Measurements from ENCODE around the gene GADD45B. TPM values are rescaled to one million over a fixed set of nuclear protein-coding genes. Genes with fewer than 3 reads are reported as not detected.
"Not testable (repeated sequence)": the region's sequence is repeated elsewhere in the genome, so short reads cannot be mapped to it uniquely, and the experiment has no call there.

GADD45B gene
- total RNA-seq, 1 donor from 2014 or later = 25.8 TPM

GRCh38 chr19:2512523-2513431, 36.9 kb downstream of the GADD45B start:
- DNase-seq (ENCODE audit: low read depth) (no peak), FAIRE-seq (no peak)
- H3K4me3 ChIP-seq (ENCODE audit: low read depth, low read length) = no peak overlapping the region
- H3K36me3 ChIP-seq (ENCODE audit: control insufficient read depth, insufficient read depth, low read length) = no peaks in the 10 kb centered on the region
- no peak for TF ChIP-seq CTCF (IDR thresholded peaks at IDR 0.05; ENCODE audit: insufficient read depth, low read length, severe bottlenecking)
- H3K27me3 ChIP-seq (ENCODE audit: control insufficient read depth, insufficient read depth, low read length) = peaks cover 3% of the 10 kb centered on the region

DNA sequence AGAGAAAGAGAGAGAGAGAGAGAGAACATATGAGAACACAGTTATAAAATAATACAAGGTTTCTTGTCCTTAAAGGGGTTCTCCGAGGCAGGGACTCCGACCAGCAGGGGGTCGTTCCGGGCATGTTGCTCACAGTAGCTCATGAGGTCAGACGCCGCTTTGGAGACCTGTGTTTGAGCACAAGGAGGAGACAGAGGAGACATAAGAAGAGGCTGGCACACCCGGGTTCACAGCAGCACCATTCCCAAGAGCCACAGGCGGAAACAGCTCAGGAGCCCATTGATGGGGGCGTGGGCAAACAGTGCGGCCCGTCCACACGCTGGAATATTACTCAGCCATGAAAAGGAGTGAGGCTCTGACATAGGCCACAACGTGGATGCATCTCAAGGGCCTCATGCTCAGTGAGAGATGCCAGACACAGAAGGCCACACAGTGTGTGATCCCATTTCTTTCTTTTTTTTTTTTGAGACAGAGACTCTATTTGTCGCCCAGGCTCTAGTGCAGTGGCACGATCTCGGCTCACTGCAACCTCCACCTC, 39.1 kb downstream of the GADD45B start:
- Histone ChIP-seq H3K27me3 (ENCODE audit: control insufficient read depth, insufficient read depth, low read length) (peaks cover 3% of the 10 kb centered on the region), H3K4me3 (ENCODE audit: low read depth, low read length) (no peak overlapping the region), H3K36me3 (ENCODE audit: control insufficient read depth, insufficient read depth, low read length) (no peaks in the 10 kb centered on the region)
- no peak for DNase-seq (ENCODE audit: low read depth)
- no peak for TF ChIP-seq CTCF (IDR thresholded peaks at IDR 0.05; ENCODE audit: insufficient read depth, low read length, severe bottlenecking)
- FAIRE-seq = no peak

GRCh38 chr19:2516727-2517126, 40.8 kb downstream of the GADD45B start:
- Histone ChIP-seq H3K4me3 (ENCODE audit: low read depth, low read length) (no peak overlapping the region), H3K36me3 (ENCODE audit: control insufficient read depth, insufficient read depth, low read length) (no peaks in the 10 kb centered on the region), H3K27me3 (ENCODE audit: control insufficient read depth, insufficient read depth, low read length) (peaks cover 3% of the 10 kb centered on the region)
- FAIRE-seq = no peak
- no peak for DNase-seq (ENCODE audit: low read depth)
- TF ChIP-seq CTCF (IDR thresholded peaks at IDR 0.05; ENCODE audit: insufficient read depth, low read length, severe bottlenecking) = no peak

GRCh38 chr19:2517881-2518601, 42.1 kb downstream of the GADD45B start:
- Histone ChIP-seq H3K36me3 (ENCODE audit: control insufficient read depth, insufficient read depth, low read length) (no peaks in the 10 kb centered on the region), H3K27me3 (ENCODE audit: control insufficient read depth, insufficient read depth, low read length) (no peaks in the 10 kb centered on the region), H3K4me3 (ENCODE audit: low read depth, low read length) (no peak overlapping the region)
- FAIRE-seq = no peak
- TF ChIP-seq CTCF (IDR thresholded peaks at IDR 0.05; ENCODE audit: insufficient read depth, low read length, severe bottlenecking) = no peak
- DNase-seq (ENCODE audit: low read depth) = no peak

DNA sequence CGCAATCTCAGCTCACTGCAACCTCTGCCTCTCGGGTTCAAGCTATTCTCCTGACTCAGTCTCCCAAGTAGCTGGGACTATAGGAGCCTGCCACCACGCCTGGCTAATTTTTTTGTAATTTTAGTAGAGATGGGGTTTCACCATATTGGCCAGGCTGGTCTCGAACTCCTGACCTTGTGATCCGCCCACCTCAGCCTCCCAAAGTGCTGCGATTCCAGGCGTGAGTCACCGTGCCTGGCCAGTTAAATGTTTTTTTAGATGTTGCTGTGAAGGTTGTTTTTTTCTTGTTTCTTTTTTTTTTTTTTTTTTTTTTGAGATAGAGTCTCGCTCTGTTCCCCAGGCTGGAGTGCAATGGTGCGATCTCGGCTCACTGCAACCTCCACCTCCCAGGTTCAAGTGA, 42.9 kb downstream of the GADD45B start:
- H3K4me3 ChIP-seq (ENCODE audit: low read depth, low read length); FAIRE-seq: not testable (repeated sequence)

DNA sequence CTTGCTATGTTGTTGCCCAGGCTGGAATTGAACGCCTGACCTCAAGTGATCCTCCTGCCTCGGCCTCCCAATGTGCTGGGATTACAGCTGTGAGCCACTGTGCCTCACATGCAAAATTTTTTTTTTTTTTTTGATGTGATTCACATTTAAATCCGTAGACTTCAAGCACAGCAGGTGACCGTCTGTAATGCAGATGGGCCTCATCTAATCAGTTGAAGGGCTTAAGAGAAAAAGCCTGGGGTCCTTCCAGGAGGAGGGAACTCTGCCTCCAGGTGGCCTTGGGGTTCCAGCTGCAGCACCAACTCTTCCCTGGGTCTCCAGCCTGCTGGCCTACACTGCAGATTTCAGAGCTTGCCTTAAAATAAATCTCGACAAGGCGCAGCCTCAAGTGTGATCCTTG, 43.6 kb downstream of the GADD45B start:
- DNase-seq (ENCODE audit: low read depth) = no peak
- H3K27me3 ChIP-seq (ENCODE audit: control insufficient read depth, insufficient read depth, low read length) = no peaks in the 10 kb centered on the region
- no peak overlapping the region for H3K4me3 ChIP-seq (ENCODE audit: low read depth, low read length)
- FAIRE-seq = no peak
- no peak for TF ChIP-seq CTCF (IDR thresholded peaks at IDR 0.05; ENCODE audit: insufficient read depth, low read length, severe bottlenecking)
- no peaks in the 10 kb centered on the region for H3K36me3 ChIP-seq (ENCODE audit: control insufficient read depth, insufficient read depth, low read length)

More for the DNA sequence above, 42.9 kb downstream of the GADD45B start:
- H3K27me3 ChIP-seq (ENCODE audit: control insufficient read depth, insufficient read depth, low read length); H3K36me3 ChIP-seq (ENCODE audit: control insufficient read depth, insufficient read depth, low read length); DNase-seq (ENCODE audit: low read depth): not testable (repeated sequence)
